DOHH2 (cell line): ENCODE results near the gene CDK19.

Experiments used
- EZH2phosphoT487 ChIP-seq: fragments of 200-600 bp; sonication (generic); IDR thresholded peaks from 2 replicates; pipeline ENCODE4 v1.6.1; 2017; ENCODE audit warnings: borderline replicate concordance, mild to moderate bottlenecking, antibody characterized with exemption, low read length, moderate library complexity, mixed read lengths
- TF ChIP-seq, protein P1 (sequence below): fragments of 200-600 bp; sonication (generic); IDR thresholded peaks from one replicate; pipeline ENCODE4 v1.5.1; 2014; ENCODE audit warnings: antibody characterized with exemption, mild to moderate bottlenecking, low read depth, low read length; ENCODE audit not compliant: poor library complexity, severe bottlenecking

DNA sequence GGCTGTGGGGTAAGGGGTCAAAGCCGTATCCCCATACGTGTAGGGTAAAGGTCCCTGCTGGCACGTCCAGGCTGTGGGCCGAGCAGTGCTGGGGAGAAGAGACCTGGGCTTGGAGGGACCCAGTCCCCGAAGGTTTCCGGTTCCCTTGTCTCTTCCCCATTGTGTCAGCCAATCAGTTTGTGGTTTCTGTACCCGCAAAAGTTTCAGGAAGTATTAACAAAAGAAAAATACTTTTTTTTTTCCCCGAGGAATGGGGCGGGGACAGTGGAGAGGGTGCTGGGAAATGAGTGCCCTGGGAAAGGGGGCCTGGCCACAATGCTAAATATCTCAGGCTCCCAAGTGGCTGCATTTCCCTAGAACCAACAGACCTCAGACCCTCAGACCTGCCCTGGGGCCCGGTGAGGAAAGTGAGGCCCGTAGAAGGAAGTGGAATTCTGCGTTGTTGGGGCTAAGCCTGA lies 44.1 kb upstream of the CDK19 start:
- TF ChIP-seq, protein P1, sequence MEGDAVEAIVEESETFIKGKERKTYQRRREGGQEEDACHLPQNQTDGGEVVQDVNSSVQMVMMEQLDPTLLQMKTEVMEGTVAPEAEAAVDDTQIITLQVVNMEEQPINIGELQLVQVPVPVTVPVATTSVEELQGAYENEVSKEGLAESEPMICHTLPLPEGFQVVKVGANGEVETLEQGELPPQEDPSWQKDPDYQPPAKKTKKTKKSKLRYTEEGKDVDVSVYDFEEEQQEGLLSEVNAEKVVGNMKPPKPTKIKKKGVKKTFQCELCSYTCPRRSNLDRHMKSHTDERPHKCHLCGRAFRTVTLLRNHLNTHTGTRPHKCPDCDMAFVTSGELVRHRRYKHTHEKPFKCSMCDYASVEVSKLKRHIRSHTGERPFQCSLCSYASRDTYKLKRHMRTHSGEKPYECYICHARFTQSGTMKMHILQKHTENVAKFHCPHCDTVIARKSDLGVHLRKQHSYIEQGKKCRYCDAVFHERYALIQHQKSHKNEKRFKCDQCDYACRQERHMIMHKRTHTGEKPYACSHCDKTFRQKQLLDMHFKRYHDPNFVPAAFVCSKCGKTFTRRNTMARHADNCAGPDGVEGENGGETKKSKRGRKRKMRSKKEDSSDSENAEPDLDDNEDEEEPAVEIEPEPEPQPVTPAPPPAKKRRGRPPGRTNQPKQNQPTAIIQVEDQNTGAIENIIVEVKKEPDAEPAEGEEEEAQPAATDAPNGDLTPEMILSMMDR, result no peak
- TF ChIP-seq EZH2phosphoT487, result no peak
